Measurements from ENCODE around the gene PEX1. TPM values are rescaled to one million over a fixed set of nuclear protein-coding genes. Genes with fewer than 3 reads are reported as not detected.
A peak's percentile ranks its signal among the peaks of the same experiment; 100 is the strongest.

Gene PEX1
- total and polyA plus RNA-seq, 2 of the 4 experiments (the other 2 are of a cell fraction) = 8.1 to 12.7 TPM

GRCh38 chr7:92528958-92529264, 591 bp upstream of the PEX1 start:
- Histone ChIP-seq H3K4me3 (ENCODE audit: insufficient read depth, low read depth, low read length) (peak overlapping the region; percentile 95), H4K91ac (ENCODE audit: insufficient read depth, low read depth, low read length) (peak overlapping the region; percentile 91), H4K5ac (ENCODE audit: low read depth, low read length) (peak overlapping the region; percentile 99), H3K36me3 (ENCODE audit: control insufficient read depth, insufficient read depth, low read length) (peaks cover 8% of the 10 kb centered on the region), H2AFZ (replicated peaks; ENCODE audit: low read length, poor library complexity) (peak overlapping the region; percentile 98), H3K9me1 (ENCODE audit: insufficient read depth, low read length) (no peaks in the 10 kb centered on the region; the same call in 1 of the 2 replicates), H2BK120ac (ENCODE audit: low read depth, low read length) (peak overlapping the region; percentile 83), H2BK5ac (ENCODE audit: low read depth, low read length, poor library complexity, severe bottlenecking) (peak overlapping the region; percentile 85), H3K4me1 (ENCODE audit: control insufficient read depth, insufficient read depth, low read length) (peaks cover 2% of the 10 kb centered on the region; the same call in 1 of the 2 replicates), H2BK15ac (ENCODE audit: low read depth, low read length) (peak overlapping the region; percentile 17; the same call in 1 of the 3 replicates), H4K8ac (ENCODE audit: low read depth in 2 of 2, low read length in 2 of 2) (peak overlapping the region; percentile 93 to 100), H3K27ac (ENCODE audit: insufficient read depth, low read length) (peak overlapping the region; percentile 92), H3K9me3 (ENCODE audit: control insufficient read depth, insufficient read depth, low read length) (no peaks in the 10 kb centered on the region), H3K23ac (ENCODE audit: low read depth, low read length) (peak overlapping the region; percentile 99), H3K56ac (ENCODE audit: extremely low read depth, insufficient read depth, low read length) (peak overlapping the region; percentile 90), H2AK5ac (ENCODE audit: low read depth, low read length) (peak overlapping the region; percentile 90), H3K4ac (ENCODE audit: low read depth, low read length) (peak overlapping the region; percentile 98), H3K14ac (replicated peaks; ENCODE audit: low read depth, low read length) (peak overlapping the region; percentile 95), H3K9ac (ENCODE audit: low read depth, low read length) (peak overlapping the region; percentile 95), H3K79me1 (ENCODE audit: low read depth in 1 of 2, low read length in 2 of 2) (peaks cover 22 to 41% of the 10 kb centered on the region in 2 experiments), H3K27me3 (ENCODE audit: control insufficient read depth, insufficient read depth, low read length) (no peaks in the 10 kb centered on the region), H2BK20ac (ENCODE audit: low read depth, low read length) (0 out of 2 replicates have a peak overlapping the region, but pooled peaks have one; percentile 6), H4K20me1 (ENCODE audit: insufficient read depth, low read length) (no peaks in the 10 kb centered on the region), H2AK9ac (replicated peaks; ENCODE audit: low read depth, low read length, poor library complexity) (peak overlapping the region; percentile 68), H3K4me2 (ENCODE audit: low read depth, low read length) (peak overlapping the region; percentile 87), H3K18ac (ENCODE audit: low read depth, low read length) (peak overlapping the region; percentile 75)
- ChIA-PET CTCF (interaction anchor here (0.6 to 1.3 kb wide), 4 partner anchors 11 to 1420 kb away, joined by 3 to 6 read pairs (median 4); no protein-coding TSS in a partner anchor), POLR2A (ENCODE audit: unreplicated experiment) (interaction anchor here (1.0 kb wide), 2 partner anchors 84 to 308 kb away, joined by 5 to 14 read pairs; partner anchors contain the start of gene CDK6)
- DNase-seq (no peak), ATAC-seq (ENCODE audit: low read depth) (peak; percentile 1)
- dilution Hi-C loops (cut with HindIII; ENCODE audit: low sequenced_read_pairs, unreplicated experiment) (no loop called here), in situ Hi-C loops (cut with MboI; ENCODE audit: low sequenced_read_pairs) (no loop called here), intact Hi-C loops (cut with micrococcal nuclease) (loop anchor here (1.0 to 5.0 kb wide), 4 partner anchors 58 to 528 kb away; no protein-coding TSS in a partner anchor)
- no peak for TF ChIP-seq SMC3 (IDR thresholded peaks at IDR 0.05; ENCODE audit: low read depth, low read length)
- no peak for TF ChIP-seq FOS (IDR thresholded peaks at IDR 0.05; ENCODE audit: low read depth, low read length)
- no peak for TF ChIP-seq MAFK (IDR thresholded peaks at IDR 0.05; ENCODE audit: low read depth, low read length)
- TF ChIP-seq MXI1 (IDR thresholded peaks at IDR 0.05; ENCODE audit: borderline replicate concordance, low read depth, low read length) = no peak
- no peak for TF ChIP-seq MAZ (IDR thresholded peaks at IDR 0.05; ENCODE audit: borderline replicate concordance, low read depth, low read length)
- no peak for TF ChIP-seq USF2 (IDR thresholded peaks at IDR 0.05; ENCODE audit: low read depth, low read length)
- TF ChIP-seq BHLHE40 (IDR thresholded peaks at IDR 0.05; ENCODE audit: low read depth, low read length) = no peak
- no peak for TF ChIP-seq ELK1 (IDR thresholded peaks at IDR 0.05; ENCODE audit: borderline replicate concordance, low read depth, low read length)
- TF ChIP-seq POLR2A (IDR thresholded peaks at IDR 0.05; ENCODE audit: low read depth, low read length) = no peak
- TF ChIP-seq CHD1 (IDR thresholded peaks at IDR 0.05; ENCODE audit: low read depth, low read length) = no peak
- no peak for TF ChIP-seq CTCF (conservative IDR thresholded peaks at IDR 0.05; ENCODE audit: low read depth, low read length)
- TF ChIP-seq CEBPB (IDR thresholded peaks at IDR 0.05; ENCODE audit: low read depth, low read length) = no peak
- TF ChIP-seq RAD21 (IDR thresholded peaks at IDR 0.05; ENCODE audit: low read length) = no peak
- WGBS, 2 experiments (ENCODE audit: extremely low coverage in 2 of 2, insufficient read length in 1 of 2) = 0% methylated on average over 3 of the region's 13 CpGs; no CpG with 5 or more reads in 1 of the 2 experiments
- TSS peak; percentile 83 for BruUV-seq (replicated peaks)

Data from IMR-90 (cell line).